D721Med (cell line): Measurements from ENCODE around the gene ZDHHC3.
"Not testable (repeated sequence)": the region's sequence is repeated elsewhere in the genome, so short reads cannot be mapped to it uniquely, and the experiment has no call there.

ENCODE experiments used
- DNase-seq: peaks from one replicate; pipeline ENCODE4 v3.0.0; 2011; ENCODE audit warnings: low spot score; ENCODE audit not compliant: insufficient read length
- FAIRE-seq: peaks from 2 replicates; lab custom pipeline; 2011; peaks lifted over from hg19 to GRCh38; lab: Jason Lieb, UNC
- TF ChIP-seq, protein P1 (sequence below): IDR thresholded peaks from 2 replicates; pipeline ENCODE4 v1.5.1; 2012; ENCODE audit warnings: mild to moderate bottlenecking, control low read depth; ENCODE audit not compliant: insufficient read depth; ENCODE audit errors: missing control alignments

ZDHHC3 gene

DNA sequence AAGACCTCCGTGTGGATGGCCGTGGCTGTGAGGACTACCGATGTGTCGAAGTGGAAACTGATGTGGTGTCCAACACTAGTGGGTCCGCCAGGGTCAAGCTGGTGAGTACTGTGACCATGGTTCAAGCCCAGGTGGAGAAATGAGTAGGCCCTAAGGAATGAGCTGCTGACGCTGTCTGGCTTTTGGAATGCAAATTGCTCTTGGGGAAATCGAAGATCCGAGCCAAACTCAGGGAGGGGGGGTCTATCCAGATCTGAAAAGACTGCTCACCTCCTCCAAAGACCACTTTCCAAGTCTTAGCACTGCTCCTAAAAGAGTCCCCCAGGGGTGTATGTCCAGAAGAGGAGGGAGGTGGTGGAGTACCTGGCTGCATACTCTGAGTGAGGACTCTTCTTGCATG is 13.2 kb upstream of the ZDHHC3 start:
- TF ChIP-seq, protein P1, sequence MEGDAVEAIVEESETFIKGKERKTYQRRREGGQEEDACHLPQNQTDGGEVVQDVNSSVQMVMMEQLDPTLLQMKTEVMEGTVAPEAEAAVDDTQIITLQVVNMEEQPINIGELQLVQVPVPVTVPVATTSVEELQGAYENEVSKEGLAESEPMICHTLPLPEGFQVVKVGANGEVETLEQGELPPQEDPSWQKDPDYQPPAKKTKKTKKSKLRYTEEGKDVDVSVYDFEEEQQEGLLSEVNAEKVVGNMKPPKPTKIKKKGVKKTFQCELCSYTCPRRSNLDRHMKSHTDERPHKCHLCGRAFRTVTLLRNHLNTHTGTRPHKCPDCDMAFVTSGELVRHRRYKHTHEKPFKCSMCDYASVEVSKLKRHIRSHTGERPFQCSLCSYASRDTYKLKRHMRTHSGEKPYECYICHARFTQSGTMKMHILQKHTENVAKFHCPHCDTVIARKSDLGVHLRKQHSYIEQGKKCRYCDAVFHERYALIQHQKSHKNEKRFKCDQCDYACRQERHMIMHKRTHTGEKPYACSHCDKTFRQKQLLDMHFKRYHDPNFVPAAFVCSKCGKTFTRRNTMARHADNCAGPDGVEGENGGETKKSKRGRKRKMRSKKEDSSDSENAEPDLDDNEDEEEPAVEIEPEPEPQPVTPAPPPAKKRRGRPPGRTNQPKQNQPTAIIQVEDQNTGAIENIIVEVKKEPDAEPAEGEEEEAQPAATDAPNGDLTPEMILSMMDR: no peak
- DNase-seq (no peak), FAIRE-seq (no peak)

DNA sequence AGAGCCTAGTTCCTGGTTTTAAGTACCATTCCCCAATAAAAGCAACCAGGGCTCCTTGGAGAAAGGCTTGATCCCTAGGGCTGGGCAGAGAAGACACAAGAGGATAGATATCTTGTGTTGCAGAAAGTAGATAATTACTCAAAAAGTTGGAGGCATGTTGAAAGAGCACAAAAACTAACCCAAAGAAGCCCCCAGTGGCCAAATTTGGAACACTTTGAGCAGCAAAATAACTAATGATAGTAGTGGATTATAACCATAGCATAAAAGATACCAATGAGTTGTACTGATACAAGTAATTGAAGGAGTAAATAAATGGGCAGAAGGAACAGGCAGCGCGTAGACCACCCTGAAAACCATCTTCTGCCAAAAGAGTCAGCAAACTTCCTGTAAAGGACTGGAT is 12.1 kb upstream of the ZDHHC3 start:
- DNase-seq: no peak
- TF ChIP-seq, protein P1: no peak
- no peak for FAIRE-seq

DNA sequence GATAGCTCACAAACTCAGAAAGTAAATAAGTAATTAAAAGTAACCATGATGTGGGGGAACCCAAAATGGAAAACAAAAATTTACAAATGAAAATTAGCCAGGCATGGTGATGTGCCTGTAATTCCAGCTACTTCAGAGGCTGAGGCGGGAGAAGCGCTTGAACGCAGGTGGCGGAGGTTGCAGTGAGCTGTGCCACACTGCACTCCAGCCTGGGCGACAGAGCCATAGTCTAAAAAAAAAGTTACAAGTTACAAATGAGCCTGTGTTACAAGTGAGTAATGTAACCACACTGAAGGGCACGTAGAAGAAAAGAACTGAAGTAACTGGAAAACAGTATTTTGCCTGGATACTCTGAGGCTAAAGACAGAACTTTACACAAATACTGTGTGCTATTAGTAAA is 11.4 kb upstream of the ZDHHC3 start:
- no peak for FAIRE-seq
- TF ChIP-seq, protein P1: no peak
- no peak for DNase-seq

DNA sequence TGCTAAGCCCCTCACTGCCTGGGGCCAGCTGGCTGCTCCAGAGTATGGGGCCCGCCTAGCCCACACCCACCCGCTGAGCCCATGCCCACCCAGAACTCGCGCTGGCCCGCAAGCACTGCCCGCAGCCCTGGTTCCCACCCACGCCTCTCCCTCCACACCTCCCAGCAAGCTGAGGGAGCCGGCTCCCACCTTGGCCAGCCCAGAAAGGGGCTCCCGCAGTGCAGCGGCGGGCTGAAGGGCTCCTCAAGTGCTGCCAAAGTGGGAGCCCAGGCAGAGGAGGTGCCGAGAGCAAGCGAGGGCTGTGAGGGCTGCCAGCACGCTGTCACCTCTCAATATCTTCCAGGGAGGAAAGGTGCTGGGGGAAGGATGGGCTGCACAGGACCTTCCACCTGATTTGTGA is 10.4 kb upstream of the ZDHHC3 start:
- not testable (repeated sequence) for DNase-seq, FAIRE-seq

DNA sequence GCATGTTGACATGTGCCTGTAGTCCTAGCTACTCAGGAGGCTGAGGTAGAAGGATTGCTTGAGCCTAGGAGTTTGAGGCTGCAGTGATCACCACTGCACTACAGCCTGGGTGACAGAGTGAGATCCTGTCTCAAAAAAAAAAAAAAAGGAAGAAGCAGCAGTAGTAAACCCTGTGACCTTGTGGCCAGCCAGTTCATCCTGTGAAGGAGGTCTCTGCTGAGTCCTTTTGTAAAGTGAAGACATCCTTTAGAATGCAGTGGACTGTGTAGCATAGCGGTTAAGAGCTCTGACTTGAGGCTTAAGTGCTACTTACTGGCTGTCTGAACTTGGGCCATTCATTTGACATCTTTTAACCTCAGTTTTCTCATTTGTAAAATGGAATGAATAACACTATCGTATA is 8.4 kb upstream of the ZDHHC3 start:
- TF ChIP-seq, protein P1: no peak
- DNase-seq (no peak), FAIRE-seq (no peak)

DNA sequence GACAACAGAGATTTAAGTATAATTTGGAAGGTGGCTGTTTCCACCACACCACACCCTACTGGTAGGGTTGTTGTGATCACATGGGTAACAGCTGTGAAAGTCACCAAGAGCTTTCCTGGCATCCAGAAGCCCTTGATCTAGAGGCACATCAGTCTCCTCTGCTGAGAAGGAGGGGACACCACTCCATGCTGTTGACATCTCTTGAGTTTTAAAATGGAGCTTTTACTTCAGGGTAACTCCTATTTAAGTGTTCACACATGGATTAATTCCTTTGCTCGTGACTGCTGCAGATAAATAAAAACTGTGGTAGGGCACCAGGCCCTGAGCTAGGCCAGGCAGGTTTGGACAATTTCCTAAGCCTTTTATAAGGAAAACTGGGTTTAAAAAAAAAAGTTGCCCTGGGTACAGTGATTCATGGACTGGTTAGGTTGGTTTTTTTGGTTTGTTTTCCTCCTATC is 7.5 kb upstream of the ZDHHC3 start:
- TF ChIP-seq, protein P1: no peak
- no peak for DNase-seq
- no peak for FAIRE-seq

DNA sequence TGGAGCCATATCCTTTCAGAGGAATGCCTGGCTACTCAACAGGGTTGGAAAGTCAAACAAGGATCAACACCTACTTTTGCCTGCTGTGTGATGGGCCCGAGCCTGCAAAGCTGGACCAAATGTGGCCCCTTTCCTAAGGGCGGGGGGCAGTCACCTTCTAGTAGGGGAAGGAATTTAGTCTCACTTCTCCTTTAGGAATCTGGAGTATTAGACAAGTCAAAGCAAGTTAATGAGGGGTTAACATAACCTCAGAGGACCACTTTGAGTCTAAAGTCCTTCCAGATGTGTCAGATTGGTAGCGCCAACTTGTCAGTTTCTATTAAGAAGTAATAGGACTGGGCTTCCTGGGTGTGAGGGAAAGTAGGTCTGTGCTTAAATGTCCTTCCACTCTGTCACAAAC is 6.8 kb upstream of the ZDHHC3 start:
- FAIRE-seq: no peak
- TF ChIP-seq, protein P1: no peak
- no peak for DNase-seq

DNA sequence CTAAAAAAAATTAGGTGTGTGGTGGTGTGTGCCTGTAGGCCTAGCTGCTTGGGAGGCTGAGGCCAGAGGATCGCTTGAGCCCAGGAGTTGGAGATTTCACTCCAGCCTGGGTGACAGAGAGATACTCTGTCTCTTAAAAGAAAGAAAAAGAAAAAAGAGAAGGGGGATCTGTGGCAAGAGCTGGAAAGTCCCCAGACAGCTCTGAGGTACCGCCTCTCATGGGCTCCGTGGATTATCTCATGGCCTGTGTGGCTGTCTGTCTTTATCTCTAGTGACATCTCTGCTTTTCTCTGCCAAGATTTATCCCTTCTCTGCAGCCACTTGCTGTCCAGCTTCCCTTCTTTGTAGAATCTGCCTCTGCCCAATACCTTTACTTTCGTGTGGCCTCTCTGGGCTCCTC is 5.8 kb upstream of the ZDHHC3 start:
- TF ChIP-seq, protein P1: no peak

More for the DNA sequence above, 5.8 kb upstream of the ZDHHC3 start:
- FAIRE-seq (no peak), DNase-seq (no peak)
